Measurements from ENCODE around the gene KCNN2.

- TF ChIP-seq CTCF (IDR thresholded peaks at IDR 0.05; ENCODE audit: poor library complexity, severe bottlenecking) (no peak), SMC3 (conservative IDR thresholded peaks at IDR 0.05; ENCODE audit: poor library complexity) (no peak), POLR2AphosphoS5 (IDR thresholded peaks at IDR 0.05) (no peak), EZH2 (IDR thresholded peaks at IDR 0.05; ENCODE audit: borderline replicate concordance, insufficient read depth, low read length, poor library complexity, severe bottlenecking) (no peak), EP300 (conservative IDR thresholded peaks at IDR 0.05; ENCODE audit: poor library complexity, severe bottlenecking) (no peak), TAF1 (IDR thresholded peaks at IDR 0.05; ENCODE audit: low read depth) (no peak), RAD21 (conservative IDR thresholded peaks at IDR 0.05) (no peak), MXI1 (conservative IDR thresholded peaks at IDR 0.05; ENCODE audit: poor library complexity, severe bottlenecking) (no peak)
- TF ChIP-seq, protein P1, sequence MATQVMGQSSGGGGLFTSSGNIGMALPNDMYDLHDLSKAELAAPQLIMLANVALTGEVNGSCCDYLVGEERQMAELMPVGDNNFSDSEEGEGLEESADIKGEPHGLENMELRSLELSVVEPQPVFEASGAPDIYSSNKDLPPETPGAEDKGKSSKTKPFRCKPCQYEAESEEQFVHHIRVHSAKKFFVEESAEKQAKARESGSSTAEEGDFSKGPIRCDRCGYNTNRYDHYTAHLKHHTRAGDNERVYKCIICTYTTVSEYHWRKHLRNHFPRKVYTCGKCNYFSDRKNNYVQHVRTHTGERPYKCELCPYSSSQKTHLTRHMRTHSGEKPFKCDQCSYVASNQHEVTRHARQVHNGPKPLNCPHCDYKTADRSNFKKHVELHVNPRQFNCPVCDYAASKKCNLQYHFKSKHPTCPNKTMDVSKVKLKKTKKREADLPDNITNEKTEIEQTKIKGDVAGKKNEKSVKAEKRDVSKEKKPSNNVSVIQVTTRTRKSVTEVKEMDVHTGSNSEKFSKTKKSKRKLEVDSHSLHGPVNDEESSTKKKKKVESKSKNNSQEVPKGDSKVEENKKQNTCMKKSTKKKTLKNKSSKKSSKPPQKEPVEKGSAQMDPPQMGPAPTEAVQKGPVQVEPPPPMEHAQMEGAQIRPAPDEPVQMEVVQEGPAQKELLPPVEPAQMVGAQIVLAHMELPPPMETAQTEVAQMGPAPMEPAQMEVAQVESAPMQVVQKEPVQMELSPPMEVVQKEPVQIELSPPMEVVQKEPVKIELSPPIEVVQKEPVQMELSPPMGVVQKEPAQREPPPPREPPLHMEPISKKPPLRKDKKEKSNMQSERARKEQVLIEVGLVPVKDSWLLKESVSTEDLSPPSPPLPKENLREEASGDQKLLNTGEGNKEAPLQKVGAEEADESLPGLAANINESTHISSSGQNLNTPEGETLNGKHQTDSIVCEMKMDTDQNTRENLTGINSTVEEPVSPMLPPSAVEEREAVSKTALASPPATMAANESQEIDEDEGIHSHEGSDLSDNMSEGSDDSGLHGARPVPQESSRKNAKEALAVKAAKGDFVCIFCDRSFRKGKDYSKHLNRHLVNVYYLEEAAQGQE (IDR thresholded peaks at IDR 0.05; ENCODE audit: borderline replicate concordance), result no peak
Observed at GRCh38 chr5:114346181-114346580, 15.7 kb upstream of the KCNN2 start.
